OCI-LY1 (cell line): ENCODE results near the gene GNG7.
A peak's percentile ranks its signal among the peaks of the same experiment; 100 is the strongest.

ENCODE experiments used
- CTCF ChIP-seq: fragments of 200-600 bp; sonication (generic), shearing (Covaris generic); IDR thresholded peaks from 2 replicates; pipeline ENCODE4 v1.5.1; 2017; ENCODE audit warnings: mild to moderate bottlenecking, antibody characterized with exemption, low read length, moderate library complexity, mixed read lengths
- EZH2 ChIP-seq: fragments of 200-600 bp; sonication (generic), shearing (Covaris generic); IDR thresholded peaks from 2 replicates; pipeline ENCODE4 v1.8.0; 2017; ENCODE audit warnings: borderline replicate concordance, mixed run types, mild to moderate bottlenecking, antibody characterized with exemption, low read length, moderate library complexity, mixed read lengths

- TF ChIP-seq CTCF (peak; percentile 93), EZH2 (no peak)
These were observed 54.0 kb downstream of the GNG7 start for GRCh38 chr19:2648528-2648937.
